Testis (tissue), 3 donors: ENCODE data around the gene CCL4. TPM values are rescaled to one million over a fixed set of nuclear protein-coding genes. Genes with fewer than 3 reads are reported as not detected.
"Not testable (repeated sequence)": the region's sequence is repeated elsewhere in the genome, so short reads cannot be mapped to it uniquely, and the experiment has no call there.

Source experiments
- DNase-seq: peaks from one replicate; pipeline ENCODE4 v3.0.0-alpha.2; 2019
- H3K27ac ChIP-seq, 2 donors: fragments of 200-600 bp; sonication (generic); one replicate each; pipeline ENCODE4 v1.5.1; 2019
- H3K27me3 ChIP-seq: fragments of 200-600 bp; sonication (generic); one replicate; pipeline ENCODE4 v1.5.1; 2019
- H3K36me3 ChIP-seq: fragments of 200-600 bp; sonication (generic); one replicate; pipeline ENCODE4 v1.5.1; 2017; ENCODE audit warnings: low read depth; ENCODE audit errors: missing control alignments
- H3K4me1 ChIP-seq: fragments of 200-600 bp; sonication (generic); one replicate; pipeline ENCODE4 v1.5.1; 2019
- H3K4me3 ChIP-seq, 2 donors: fragments of 200-600 bp; sonication (generic); one replicate each; pipeline ENCODE4 v1.5.1; 2017 to 2019
- H3K9me3 ChIP-seq: fragments of 200-600 bp; sonication (generic); one replicate; pipeline ENCODE4 v1.5.1; 2017
- POLR2A ChIP-seq: fragments of 450-650 bp; IDR thresholded peaks from one replicate; pipeline ENCODE4 v1.6.1; 2017; ENCODE audit warnings: antibody characterized with exemption, mild to moderate bottlenecking, moderate library complexity
- WGBS, 2 donors: methylation state at CpG; one replicate each; pipeline ENCODE4 v1.1.5; 2018; 5-methylcytosine and 5-hydroxymethylcytosine counted together
- intact Hi-C: fragments of 100-400 bp; cut with DNase I; formaldehyde crosslinking; loops from one replicate; pipeline ENCODE4 v1.15.1; 2023; ENCODE audit warnings: low total_unique reads
- polyA plus RNA-seq: library from polyadenylated mRNA; stranded (reverse); fragments of 350-450 nt; fragmentation: Illumina TruSeq; extraction: RNeasy Lipid Tissue Mini Kit (QIAGEN cat#74804); gene quantifications from one replicate; pipeline ENCODE4 v1.2.3, GENCODE V29; 2014; ENCODE audit warnings: low read depth, low replicate concordance; ENCODE audit not compliant: insufficient read depth
- total RNA-seq, 2 donors: library from RNA; depleted of rRNA; stranded (reverse); fragments of >200 nt; gene quantifications; one replicate each; pipeline ENCODE4 v1.2.3, GENCODE V29; 2016
- TF ChIP-seq, protein P1 (sequence below), 3 experiments: fragments of 450-650 bp in 2 of 3; fragments of 200-600 bp in 1 of 3; sonication (generic) in 1 of 3; IDR thresholded peaks; one replicate each; pipeline ENCODE4 v1.5.1; 2016 to 2019; ENCODE audit warnings: antibody characterized with exemption in 3 of 3, mild to moderate bottlenecking in 2 of 3, moderate library complexity in 1 of 3

CCL4 gene
- total and polyA plus RNA-seq, 3 donors from 2014 or later = 0.39 to 9.9 (median 1.7) TPM

DNA sequence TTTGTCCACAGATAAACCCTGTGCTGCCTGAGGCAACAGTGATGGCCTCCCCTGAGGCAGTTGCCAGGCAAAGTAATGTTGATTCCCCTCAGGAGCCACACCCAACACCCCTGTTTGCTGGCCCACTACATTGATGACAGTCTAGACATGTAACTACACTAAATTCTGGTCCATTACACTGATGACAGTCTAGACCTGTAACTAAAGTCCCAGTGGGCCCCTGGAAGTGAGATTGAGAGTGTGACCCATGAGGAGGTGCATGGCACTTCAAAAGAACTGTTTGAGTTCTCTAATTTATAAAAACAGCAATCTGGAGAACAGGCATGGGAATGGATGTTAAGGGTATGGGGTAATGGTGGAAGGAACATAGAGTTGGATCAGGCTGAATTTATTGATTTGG lies 8.9 kb downstream of the CCL4 start:
- H3K4me3 ChIP-seq = no peak overlapping the region
- intact Hi-C loops = loop anchor here (10.0 kb wide), 1 partner anchor 72 kb away; no protein-coding TSS in a partner anchor
- no peaks in the 10 kb centered on the region for H3K27me3 ChIP-seq
- no peak overlapping the region for H3K27ac ChIP-seq
- DNase-seq = no peak
- no peaks in the 10 kb centered on the region for H3K9me3 ChIP-seq
- H3K4me1 ChIP-seq = peaks cover 3% of the 10 kb centered on the region
- TF ChIP-seq, protein P1, sequence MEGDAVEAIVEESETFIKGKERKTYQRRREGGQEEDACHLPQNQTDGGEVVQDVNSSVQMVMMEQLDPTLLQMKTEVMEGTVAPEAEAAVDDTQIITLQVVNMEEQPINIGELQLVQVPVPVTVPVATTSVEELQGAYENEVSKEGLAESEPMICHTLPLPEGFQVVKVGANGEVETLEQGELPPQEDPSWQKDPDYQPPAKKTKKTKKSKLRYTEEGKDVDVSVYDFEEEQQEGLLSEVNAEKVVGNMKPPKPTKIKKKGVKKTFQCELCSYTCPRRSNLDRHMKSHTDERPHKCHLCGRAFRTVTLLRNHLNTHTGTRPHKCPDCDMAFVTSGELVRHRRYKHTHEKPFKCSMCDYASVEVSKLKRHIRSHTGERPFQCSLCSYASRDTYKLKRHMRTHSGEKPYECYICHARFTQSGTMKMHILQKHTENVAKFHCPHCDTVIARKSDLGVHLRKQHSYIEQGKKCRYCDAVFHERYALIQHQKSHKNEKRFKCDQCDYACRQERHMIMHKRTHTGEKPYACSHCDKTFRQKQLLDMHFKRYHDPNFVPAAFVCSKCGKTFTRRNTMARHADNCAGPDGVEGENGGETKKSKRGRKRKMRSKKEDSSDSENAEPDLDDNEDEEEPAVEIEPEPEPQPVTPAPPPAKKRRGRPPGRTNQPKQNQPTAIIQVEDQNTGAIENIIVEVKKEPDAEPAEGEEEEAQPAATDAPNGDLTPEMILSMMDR (IDR thresholded peaks at IDR 0.05) = no peak
- no peak for TF ChIP-seq POLR2A
- no peaks in the 10 kb centered on the region for H3K36me3 ChIP-seq

DNA sequence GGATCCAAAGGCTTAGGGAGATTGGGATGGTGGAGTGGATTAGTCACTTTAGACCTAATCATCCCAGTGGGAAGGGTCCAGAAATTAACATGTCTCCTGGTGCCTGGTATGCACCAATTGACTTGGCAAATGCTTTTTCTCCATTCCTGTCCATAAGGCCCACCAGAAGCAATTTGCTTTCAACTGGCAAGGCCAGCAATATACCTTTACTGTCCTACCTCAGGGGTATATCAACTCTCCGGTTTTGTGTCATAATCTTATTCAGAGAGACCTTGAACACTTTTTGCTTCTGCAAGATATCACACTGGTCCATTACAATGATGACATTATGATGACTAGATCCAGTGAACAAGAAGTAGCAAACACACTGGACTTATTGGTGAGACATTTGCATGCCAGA lies 9.5 kb downstream of the CCL4 start:
- DNase-seq, H3K4me3 ChIP-seq, H3K36me3 ChIP-seq, H3K27me3 ChIP-seq, H3K9me3 ChIP-seq, H3K27ac ChIP-seq, H3K4me1 ChIP-seq: not testable (repeated sequence)
- intact Hi-C loops = loop anchor here (10.0 kb wide), 1 partner anchor 72 kb away; no protein-coding TSS in a partner anchor
- 58 to 68% methylated on average over 1 of the region's 1 CpG for WGBS, 2 donors

GRCh38 chr17:36114971-36115648 lies 11.5 kb downstream of the CCL4 start:
- DNase-seq, H3K9me3 ChIP-seq, H3K27ac ChIP-seq, H3K4me1 ChIP-seq, H3K36me3 ChIP-seq, H3K27me3 ChIP-seq, H3K4me3 ChIP-seq: not testable (repeated sequence)
- intact Hi-C loops = loop anchor here (10.0 kb wide), 1 partner anchor 70 kb away; no protein-coding TSS in a partner anchor
- 88% methylated on average over 5 of the region's 5 CpGs for WGBS, 2 donors

GRCh38 chr17:36115649-36115977 lies 12.0 kb downstream of the CCL4 start:
- not testable (repeated sequence) for H3K36me3 ChIP-seq, H3K4me1 ChIP-seq, H3K4me3 ChIP-seq, DNase-seq, H3K27me3 ChIP-seq, H3K27ac ChIP-seq, H3K9me3 ChIP-seq
- intact Hi-C loops = loop anchor here (10.0 kb wide), 1 partner anchor 69 kb away; no protein-coding TSS in a partner anchor

DNA sequence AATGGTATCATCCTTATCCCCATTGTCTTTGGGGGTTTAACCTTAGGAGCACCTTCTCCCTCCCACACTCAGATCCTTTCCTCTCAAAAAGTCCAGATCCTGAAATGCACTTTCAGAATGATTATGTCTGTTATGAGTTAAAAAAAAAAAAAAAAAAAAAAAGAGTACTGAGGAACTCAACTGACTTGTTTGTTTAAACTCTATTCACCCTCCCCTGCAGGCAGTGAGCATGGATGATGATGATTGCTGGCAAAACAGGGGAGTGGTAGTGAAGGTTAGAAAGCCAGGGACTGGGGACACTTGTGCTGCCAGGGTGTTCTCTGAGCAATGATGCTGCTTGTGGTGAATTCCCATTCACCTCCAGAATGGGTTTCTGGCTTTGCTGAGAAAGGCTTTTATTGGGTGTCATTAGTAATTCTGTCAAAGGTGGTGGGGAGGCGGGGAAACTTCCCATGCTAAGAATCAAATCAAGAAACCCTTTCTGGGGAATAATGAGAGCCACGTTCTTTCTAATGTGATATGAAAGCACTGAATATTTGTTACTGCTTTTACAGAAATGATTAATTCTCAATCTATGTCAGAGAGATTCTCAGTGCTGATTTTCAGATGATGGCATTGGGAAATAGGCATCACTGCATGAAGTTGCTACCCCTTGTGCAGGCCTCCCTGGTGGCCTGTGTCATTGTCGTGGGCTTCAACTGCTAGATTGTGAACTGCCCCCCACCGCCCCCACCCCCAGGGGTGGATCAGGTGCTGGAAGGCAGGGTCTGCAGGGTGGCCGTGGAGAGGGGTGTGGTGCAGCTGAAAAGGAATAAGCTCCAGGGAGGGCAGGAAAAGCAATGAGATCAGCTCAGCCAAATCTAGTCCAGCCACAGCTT lies 14.1 kb downstream of the CCL4 start:
- Histone ChIP-seq H3K9me3 (no peaks in the 10 kb centered on the region), H3K36me3 (no peaks in the 10 kb centered on the region), H3K4me1 (no peaks in the 10 kb centered on the region), H3K4me3 (no peak overlapping the region), H3K27ac (no peak overlapping the region), H3K27me3 (no peaks in the 10 kb centered on the region)
- DNase-seq = no peak
- intact Hi-C loops = loop anchor here (10.0 kb wide), 1 partner anchor 67 kb away; no protein-coding TSS in a partner anchor
- whole genome bisulfite sequencing, 2 donors = 32 to 38% methylated on average over 5 of the region's 5 CpGs
- TF ChIP-seq, protein P1 (IDR thresholded peaks at IDR 0.05) = no peak
- no peak for TF ChIP-seq POLR2A

- TF ChIP-seq POLR2A = no peak
- TF ChIP-seq, protein P1 (IDR thresholded peaks at IDR 0.05) = no peak
- 91 to 92% methylated on average over 12 of the region's 12 CpGs for WGBS, 2 donors
- DNase-seq = no peak
- H3K4me3 ChIP-seq = no peak overlapping the region
- intact Hi-C loops = loop anchor here (10.0 kb wide), 1 partner anchor 66 kb away; no protein-coding TSS in a partner anchor
- H3K36me3 ChIP-seq = no peaks in the 10 kb centered on the region
- H3K27me3 ChIP-seq = no peaks in the 10 kb centered on the region
- no peak overlapping the region for H3K27ac ChIP-seq
- no peaks in the 10 kb centered on the region for H3K4me1 ChIP-seq
- H3K9me3 ChIP-seq = no peaks in the 10 kb centered on the region
Measured at GRCh38 chr17:36118477-36119353, 15.1 kb downstream of the CCL4 start.
